Activated CD4-positive, alpha-beta T cell treated with anti-CD3 and anti-CD28 coated beads for 24 hours (primary cell): ENCODE results near the gene EYA4.

Experiments used
- DNase-seq, 2 donors: peaks; one replicate each; pipeline ENCODE4 v3.0.0-alpha.2; 2020; ENCODE audit warnings: low read depth in 2 of 2

Gene EYA4

GRCh38 chr6:133289733-133290306 is 48.7 kb downstream of the EYA4 start:
- no peak for DNase-seq

GRCh38 chr6:133290930-133291329 is 49.8 kb downstream of the EYA4 start:
- no peak for DNase-seq

GRCh38 chr6:133291671-133292070 is 50.5 kb downstream of the EYA4 start:
- DNase-seq = no peak

- no peak for DNase-seq
Measured at GRCh38 chr6:133297657-133298056, 56.5 kb downstream of the EYA4 start.

GRCh38 chr6:133298335-133298734 is 57.2 kb downstream of the EYA4 start:
- DNase-seq = no peak

- no peak for DNase-seq
Measured at GRCh38 chr6:133298801-133299200, 57.6 kb downstream of the EYA4 start.

GRCh38 chr6:133300896-133301295 is 59.7 kb downstream of the EYA4 start:
- DNase-seq = no peak

- DNase-seq = no peak
Measured at GRCh38 chr6:133301835-133302234, 60.7 kb downstream of the EYA4 start.

GRCh38 chr6:133306931-133307330 is 65.8 kb downstream of the EYA4 start:
- DNase-seq = no peak

GRCh38 chr6:133309579-133309978 is 68.4 kb downstream of the EYA4 start:
- no peak for DNase-seq

GRCh38 chr6:133312006-133312405 is 70.8 kb downstream of the EYA4 start:
- DNase-seq = no peak

- no peak for DNase-seq
Measured at GRCh38 chr6:133313068-133313467, 71.9 kb downstream of the EYA4 start.

- no peak for DNase-seq
Measured at GRCh38 chr6:133314947-133315346, 73.8 kb downstream of the EYA4 start.

- DNase-seq = no peak
Measured at GRCh38 chr6:133315811-133316210, 74.7 kb downstream of the EYA4 start.

- no peak for DNase-seq
Measured at GRCh38 chr6:133317704-133318103, 76.5 kb downstream of the EYA4 start.

- no peak for DNase-seq
Measured at GRCh38 chr6:133326584-133326983, 85.4 kb downstream of the EYA4 start.

- DNase-seq = no peak
Measured at GRCh38 chr6:133333852-133334251, 92.7 kb downstream of the EYA4 start.

GRCh38 chr6:133337308-133337707 is 96.2 kb downstream of the EYA4 start:
- DNase-seq = no peak

GRCh38 chr6:133339543-133340384 is 98.6 kb downstream of the EYA4 start:
- no peak for DNase-seq

GRCh38 chr6:133340557-133340956 is 99.4 kb downstream of the EYA4 start:
- DNase-seq = no peak

GRCh38 chr6:133341607-133342158 is 100.5 kb downstream of the EYA4 start:
- no peak for DNase-seq

GRCh38 chr6:133343220-133343619 is 102.1 kb downstream of the EYA4 start:
- no peak for DNase-seq

GRCh38 chr6:133348846-133349245 is 107.7 kb downstream of the EYA4 start:
- DNase-seq = no peak
